Uterus (tissue), 2 donors: ENCODE measurements around the gene NDUFS2.

Experiments used
- POLR2A ChIP-seq, 2 donors: fragments of 450-650 bp; IDR thresholded peaks; one replicate each; pipeline ENCODE4 v1.6.1; 2016; ENCODE audit warnings: antibody characterized with exemption in 2 of 2, mild to moderate bottlenecking in 1 of 2, moderate library complexity in 1 of 2
- TF ChIP-seq, protein P1 (sequence below), 4 experiments: fragments of 200-600 bp in 2 of 4; fragments of 450-650 bp in 2 of 4; sonication (generic) in 2 of 4; IDR thresholded peaks; one replicate each; pipeline ENCODE4 v1.5.1; 2016 to 2019; ENCODE audit warnings: antibody characterized with exemption in 4 of 4, mild to moderate bottlenecking in 2 of 4, moderate library complexity in 1 of 4

DNA sequence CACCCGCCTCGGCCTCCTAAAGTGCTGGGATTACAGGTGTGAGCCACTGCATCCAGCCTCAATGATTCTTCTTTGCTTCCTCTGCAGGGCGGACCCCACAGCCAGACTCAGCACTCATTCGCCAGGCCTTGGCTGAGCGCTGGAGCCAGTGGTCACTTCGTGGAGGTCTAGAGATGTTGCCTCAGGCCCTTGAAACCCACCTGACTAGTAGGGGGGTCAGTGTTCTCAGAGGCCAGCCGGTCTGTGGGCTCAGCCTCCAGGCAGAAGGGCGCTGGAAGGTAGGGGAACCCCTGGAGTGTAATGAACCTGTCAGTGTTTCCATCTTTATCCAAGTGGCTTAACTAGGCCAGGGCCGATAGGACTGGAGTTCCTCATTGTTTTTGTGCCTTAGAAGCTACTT lies 33.3 kb upstream of the NDUFS2 start:
- no peak for TF ChIP-seq POLR2A (IDR thresholded peaks at IDR 0.05)
- TF ChIP-seq, protein P1, sequence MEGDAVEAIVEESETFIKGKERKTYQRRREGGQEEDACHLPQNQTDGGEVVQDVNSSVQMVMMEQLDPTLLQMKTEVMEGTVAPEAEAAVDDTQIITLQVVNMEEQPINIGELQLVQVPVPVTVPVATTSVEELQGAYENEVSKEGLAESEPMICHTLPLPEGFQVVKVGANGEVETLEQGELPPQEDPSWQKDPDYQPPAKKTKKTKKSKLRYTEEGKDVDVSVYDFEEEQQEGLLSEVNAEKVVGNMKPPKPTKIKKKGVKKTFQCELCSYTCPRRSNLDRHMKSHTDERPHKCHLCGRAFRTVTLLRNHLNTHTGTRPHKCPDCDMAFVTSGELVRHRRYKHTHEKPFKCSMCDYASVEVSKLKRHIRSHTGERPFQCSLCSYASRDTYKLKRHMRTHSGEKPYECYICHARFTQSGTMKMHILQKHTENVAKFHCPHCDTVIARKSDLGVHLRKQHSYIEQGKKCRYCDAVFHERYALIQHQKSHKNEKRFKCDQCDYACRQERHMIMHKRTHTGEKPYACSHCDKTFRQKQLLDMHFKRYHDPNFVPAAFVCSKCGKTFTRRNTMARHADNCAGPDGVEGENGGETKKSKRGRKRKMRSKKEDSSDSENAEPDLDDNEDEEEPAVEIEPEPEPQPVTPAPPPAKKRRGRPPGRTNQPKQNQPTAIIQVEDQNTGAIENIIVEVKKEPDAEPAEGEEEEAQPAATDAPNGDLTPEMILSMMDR (IDR thresholded peaks at IDR 0.05) = no peak
